Endometrium (tissue), 2 donors: ENCODE measurements around the gene MAB21L3.

Source experiments
- FAIRE-seq: peaks from 2 replicates; lab custom pipeline; 2012; peaks lifted over from hg19 to GRCh38; lab: Jason Lieb, UNC
- donor health status: control.
- donor health status: control.

MAB21L3 gene

DNA sequence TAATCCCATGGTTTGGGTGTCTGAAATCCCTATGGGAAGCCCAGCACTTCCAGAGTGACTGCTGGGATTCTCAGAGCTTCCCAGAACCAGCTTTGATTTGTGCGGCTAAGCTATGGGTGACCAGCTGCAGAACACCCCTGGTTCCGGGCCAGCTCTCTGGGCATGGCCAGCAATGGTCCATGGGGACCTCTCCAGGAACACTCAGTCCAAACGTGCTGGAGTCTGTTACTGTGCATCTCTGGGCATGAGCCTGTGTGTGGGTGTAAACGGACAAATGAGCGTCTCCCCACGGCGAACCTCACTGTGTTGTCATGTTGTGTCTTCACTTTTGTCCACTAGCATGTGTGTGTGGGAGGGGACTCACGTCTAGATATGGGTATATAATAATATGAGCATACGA is 54.4 kb downstream of the MAB21L3 start:
- FAIRE-seq = no peak

DNA sequence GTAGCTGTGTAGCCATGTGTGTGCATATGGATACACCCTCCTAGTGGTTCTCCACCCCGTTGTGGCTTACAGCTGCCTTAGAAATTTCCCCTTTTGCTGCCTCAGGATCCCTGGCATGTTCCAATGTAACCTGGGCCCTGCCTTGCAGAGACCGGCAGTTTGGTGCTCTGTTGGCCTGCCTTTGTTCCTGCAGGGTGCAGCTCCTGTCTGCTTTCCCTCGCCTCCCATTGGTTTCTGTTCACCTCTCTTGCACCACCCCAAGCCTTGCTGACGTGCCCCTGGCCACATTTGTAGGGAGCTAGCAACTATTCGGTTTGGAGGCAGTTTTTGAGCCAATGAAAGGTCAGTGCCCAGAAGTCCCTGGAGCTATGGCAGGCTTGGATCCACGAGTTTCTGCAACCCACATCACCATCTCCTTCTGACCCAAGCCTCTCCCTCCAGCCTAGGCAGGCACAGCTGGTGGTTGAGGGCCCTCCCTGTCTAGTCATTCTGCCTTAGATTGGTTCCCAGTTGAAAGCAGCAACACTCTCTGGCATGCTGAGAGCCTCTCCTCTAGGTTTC is 54.9 kb downstream of the MAB21L3 start:
- FAIRE-seq = no peak

DNA sequence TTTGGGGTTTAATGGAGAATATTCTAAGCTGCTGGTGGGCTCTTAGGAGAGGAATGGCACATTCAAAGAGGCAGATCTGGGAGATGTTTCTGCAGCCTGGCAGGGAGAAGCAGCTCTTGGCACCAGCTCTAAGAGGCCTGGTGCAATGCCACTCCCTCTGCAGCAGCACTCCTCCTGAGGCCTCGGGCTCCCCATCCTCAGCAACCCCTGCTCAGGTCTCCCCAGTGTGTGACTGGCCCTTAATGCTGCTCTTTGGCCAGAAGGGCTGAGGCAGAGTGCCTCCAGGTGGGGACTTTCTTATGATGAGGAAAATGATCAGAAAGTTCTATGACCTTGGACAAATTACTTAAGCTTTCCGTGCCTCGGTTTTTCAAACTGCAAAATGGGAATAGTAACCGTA is 55.5 kb downstream of the MAB21L3 start:
- FAIRE-seq = no peak

DNA sequence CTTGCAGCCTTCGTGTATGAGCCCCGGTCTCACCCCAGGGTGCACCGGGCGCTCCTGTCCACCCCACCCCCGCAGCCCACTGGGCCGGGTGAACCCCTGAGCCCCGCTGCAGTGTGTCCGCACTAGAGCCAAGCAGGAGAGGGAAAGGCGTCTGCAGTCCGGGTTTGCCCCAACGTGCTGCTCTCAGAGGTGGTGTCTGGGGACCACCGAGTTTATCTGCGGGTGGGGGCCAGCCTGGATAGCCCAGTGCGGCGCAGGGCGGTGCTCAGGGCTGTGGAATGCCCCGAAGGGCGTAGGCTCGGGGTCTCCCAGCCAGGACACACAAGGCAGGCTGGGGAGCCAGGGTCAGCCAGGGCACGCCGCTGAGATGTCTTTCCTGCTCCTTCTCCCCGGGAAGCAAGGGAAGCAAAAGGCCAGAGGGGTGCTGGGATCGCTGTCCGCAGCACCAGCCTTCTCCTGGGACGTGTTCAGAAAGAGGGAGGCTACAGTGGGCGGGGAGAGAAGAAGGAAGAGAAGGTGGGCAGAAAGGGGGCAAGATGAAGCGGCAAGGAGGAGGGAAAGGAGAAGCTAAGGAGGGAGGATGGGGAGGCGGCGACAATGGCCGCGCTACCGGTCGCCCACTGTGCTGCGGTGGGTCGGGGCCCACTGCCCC is 56.6 kb downstream of the MAB21L3 start:
- no peak for FAIRE-seq

DNA sequence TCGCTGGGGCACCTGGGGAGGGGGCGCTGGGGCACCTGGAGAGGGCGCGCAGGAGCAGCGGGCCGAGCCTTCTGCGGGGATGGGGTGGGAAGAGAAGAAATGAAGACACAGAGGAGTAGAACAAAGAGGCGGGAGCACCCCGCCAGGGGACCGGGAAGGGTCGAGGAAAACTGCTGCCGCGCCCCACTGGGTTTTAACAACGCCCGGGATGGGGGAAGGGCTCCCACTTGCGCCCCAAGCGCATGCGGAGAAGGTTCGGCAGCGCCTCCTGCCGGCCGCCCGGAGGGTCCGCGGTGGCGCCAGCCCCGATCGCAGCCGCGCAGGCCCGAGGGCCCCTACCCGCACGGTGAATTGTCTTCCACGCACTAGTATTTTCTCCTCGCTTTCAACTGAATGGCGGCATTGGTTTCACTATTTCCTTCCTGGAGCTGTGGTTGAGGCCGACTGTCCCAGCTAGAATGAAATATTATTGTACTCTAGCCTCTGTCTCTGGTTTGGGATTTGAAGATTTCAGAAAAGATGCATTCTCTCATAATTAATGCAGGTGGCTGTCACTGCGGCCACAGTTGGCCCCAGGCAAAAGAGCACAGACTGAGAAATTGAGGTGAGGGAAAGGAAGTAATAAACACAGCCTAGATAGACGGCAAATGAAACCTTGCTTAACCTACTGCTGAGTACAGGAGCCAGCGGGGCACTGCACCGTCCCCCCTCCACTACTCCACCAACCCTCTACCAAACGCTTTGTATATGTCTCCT is 57.3 kb downstream of the MAB21L3 start:
- no peak for FAIRE-seq

DNA sequence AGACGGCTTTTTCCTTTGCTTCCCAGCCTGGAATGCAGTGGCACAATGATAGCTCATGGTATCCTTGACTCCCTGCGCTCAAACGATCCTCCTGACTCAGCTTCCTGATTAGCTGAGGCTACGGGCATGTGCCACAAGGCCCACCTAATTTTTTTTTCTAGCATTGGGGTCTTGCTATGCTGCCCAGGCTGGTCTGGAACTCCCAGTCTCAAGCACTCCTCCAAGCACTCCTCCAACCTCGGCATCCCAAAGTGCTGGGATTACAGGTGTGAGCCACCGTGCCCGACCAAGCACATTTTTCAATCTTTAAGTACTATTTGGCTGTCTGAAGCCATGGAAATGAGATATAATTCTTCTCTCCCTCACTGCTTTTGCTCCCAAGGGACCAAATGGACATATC is 58.7 kb downstream of the MAB21L3 start:
- no peak for FAIRE-seq

DNA sequence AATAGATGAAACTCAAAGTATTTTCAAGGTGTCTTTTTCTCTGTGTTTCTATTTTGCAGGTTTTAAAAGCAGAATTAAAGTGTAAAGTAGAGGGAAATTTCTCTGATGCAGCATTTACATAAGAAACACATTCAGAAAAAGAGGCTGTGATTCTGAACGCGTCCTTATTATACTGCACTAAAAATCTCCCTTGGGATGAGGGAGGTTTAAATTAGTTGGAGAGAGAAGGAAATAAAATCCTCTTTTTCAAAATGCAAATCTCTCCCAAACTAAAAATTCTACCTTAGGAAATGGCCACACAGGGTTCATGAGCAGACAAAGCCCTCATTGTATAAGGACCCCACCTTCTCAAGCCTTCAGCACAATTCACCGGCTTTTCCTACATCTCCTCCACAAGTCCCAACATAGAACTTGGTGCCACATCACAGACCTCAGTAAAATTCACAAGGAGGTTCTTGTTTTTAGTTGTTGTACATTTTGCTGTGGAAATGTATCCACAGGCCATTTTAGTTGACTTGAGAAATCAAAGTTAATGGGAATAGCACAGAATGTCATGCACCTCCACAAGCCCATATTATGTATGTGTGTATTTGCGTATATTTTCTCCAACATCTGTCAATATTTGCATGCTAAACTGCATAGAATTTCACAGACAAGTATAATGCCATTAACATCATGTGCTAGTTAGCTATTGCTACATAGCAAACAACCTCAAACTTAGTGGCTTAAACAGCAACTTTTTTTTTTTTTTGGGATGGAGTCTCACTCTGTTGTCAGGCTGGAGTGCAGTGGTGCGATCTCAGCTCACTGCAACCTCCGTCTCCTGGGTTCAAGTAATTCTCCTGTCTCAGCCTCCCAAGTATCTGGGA is 59.8 kb downstream of the MAB21L3 start:
- no peak for FAIRE-seq

DNA sequence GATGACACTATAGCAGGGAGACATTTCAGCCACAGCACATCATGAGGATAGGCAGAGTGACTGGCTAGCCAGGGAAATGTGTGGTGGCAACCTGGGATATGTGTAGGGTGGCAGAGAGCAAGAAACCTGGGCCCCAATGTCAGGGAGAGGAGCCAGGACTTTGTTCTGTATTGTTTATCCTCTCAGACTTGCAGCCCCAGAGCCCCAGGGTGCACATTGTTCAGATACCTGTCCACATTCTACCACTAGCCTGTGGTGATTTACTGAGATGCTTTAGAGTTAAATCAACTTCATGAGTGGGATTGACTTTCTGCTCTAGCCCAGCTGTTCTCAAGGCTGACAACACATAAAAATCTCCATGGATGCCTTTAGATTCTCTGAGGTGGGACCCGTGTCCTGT is 61.5 kb downstream of the MAB21L3 start:
- no peak for FAIRE-seq

DNA sequence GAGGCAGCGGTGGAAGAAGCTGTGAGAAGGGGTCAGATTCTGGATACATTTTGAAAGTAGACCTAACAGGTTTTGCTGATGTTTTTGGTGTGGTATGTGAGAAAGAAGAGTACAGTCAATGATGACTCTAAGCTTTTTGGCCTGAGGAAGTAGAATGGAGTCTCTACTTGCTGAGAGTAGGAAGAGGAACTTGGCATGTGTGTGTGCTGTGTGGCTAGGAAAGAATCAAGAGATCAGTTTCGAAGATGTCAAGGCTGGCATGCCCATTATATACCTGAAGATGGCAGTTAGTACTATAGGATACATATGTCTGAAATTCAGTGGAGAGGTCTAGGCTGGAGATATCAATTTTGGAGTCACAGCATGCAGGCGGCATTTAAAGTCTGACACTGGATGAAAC is 64.4 kb downstream of the MAB21L3 start:
- no peak for FAIRE-seq

DNA sequence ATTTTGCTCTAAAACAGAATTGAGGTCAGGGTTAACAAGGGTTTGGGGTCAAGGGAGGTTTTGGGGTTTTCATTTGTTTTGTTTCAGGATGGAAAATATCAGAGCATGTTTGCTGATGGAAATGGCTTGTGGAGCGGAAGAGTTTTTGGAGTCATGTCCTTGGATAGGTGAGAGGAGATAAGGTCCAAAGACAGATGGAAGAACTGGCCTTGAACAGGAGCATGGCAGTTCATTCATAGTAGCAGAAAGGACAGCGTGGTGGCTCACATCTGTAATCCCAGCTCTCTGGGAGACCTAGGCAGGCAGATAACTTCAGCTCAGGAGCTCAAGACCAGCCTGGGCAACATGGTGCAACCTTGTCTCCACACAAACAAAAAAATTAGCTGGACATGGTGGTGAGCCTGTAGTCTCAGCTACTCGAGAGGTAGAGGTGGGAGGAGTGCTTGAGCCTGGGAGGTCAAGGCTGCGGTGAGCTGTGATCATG is 65.1 kb downstream of the MAB21L3 start:
- FAIRE-seq = no peak

DNA sequence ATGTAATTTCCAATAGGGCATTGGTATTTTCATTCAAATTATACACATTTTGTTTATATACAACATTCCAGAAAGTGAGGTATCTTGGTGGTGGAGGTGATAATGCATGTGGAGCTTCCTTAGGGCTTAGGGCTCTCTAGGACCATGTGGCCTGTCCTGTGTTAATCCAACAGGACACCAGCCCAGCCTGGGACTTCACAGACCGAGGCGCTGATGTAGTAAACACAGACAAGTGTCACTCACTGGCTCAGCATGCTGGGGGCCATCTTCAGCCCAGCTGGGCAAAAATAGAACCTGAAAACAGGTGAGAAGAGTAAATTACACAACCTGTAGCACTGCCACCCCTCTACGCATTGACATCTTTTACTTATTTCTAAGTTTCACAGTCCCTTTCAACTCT is 66.7 kb downstream of the MAB21L3 start:
- FAIRE-seq = no peak

DNA sequence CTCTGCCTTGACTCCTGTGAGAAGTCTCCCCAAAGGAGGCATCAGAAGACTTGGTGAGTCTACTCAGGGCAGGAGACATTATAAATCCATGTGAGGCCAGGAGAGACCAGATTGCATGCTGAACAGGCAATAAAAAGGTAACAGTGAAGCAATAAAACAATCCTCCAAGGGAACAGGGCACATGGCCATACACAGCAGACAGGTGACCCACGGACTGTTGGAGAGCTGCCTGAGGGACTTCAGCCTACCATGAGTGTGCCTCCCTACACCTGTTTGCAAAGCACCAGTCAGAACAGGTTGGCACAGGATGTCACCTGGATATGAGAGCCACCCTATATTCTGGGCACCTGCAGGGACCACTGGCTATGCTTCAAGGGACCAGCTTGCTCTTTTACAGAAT is 67.6 kb downstream of the MAB21L3 start:
- FAIRE-seq = no peak

DNA sequence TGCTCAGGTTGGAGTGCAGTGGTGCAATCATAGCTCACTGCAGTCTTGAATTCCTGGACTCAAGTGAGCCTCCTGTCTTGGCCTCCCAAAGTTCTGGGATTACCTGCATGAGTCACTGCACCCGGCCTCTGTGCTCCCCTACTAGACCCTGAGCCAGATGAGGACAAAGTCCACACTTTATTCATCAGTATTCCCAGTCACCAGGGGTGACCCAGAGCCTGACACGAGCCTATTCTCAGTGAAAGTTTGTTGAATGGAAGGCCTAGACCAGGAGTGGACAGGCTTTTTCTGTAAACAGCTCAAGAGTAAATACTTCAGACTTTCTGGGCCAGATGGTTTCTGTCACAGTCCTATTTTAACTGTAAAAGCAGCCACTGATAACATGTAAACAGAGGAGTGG is 68.2 kb downstream of the MAB21L3 start:
- FAIRE-seq = no peak

DNA sequence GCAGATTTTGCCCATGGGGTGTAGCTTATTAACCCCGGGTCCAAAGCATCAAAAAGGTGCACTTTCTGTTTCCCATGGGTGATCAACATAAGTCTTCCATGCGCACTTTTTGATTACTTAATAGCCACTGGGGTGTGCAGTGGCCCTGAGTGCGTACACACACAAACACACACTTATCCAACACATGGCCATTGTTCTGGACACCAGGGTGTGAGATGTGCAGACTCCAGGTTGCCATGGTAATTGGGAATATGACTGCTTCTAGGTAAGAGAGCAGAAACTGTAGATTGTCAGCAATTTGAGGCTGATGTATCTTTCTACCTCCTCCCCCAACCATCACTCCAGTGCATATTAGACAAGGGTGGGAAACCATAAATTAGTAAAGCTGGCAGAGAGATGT is 68.8 kb downstream of the MAB21L3 start:
- FAIRE-seq = no peak

DNA sequence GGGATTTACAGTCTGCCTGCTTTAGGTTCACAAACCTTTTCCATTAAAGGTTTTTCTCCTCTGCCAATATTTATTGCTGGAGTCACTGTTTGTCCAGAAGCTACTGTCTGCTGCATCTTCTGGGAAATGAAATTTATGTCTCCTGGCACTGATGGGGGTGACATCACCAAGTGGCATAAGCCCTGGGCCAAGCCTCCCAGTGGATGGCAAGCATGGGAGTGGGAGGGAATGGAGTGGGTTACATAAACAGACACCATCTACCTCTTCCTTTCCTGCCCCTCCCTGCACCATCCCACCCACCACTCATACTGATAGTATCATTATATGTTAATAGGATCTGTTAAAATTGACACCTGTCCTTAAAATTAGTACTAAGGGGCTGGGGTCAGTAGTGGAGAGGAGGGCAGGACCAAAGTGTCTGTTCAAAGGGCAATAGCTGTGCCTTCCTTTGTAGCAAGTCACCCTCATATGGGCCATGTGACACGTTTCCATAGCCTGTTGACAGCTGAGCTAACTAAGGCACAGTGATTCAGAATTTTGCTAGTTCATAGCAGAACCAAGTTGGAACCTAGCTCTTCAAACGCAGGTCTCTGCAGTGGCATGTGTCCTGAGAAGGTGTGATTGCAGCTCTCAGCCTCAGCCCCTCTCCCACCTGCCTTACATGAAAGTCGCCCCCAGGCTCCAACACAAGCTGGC is 71.0 kb downstream of the MAB21L3 start:
- no peak for FAIRE-seq
